Upper lobe of left lung (tissue), 6 donors: ENCODE measurements around the gene CFI. TPM values are rescaled to one million over a fixed set of nuclear protein-coding genes. Genes with fewer than 3 reads are reported as not detected.

Experiments used
- ATAC-seq, 2 donors: fragments of 200-7000 bp; cut with Tn5 transposase; one replicate each; pipeline ENCODE4 v1.9.1; 2022; ENCODE audit warnings: mild to moderate bottlenecking in 2 of 2, moderate library complexity in 2 of 2; ENCODE audit not compliant: low FRiP score in 2 of 2
- DNase-seq, 2 donors: peaks; one replicate each; pipeline ENCODE4 v3.0.0-alpha.2; 2019 to 2020
- H3K27ac ChIP-seq, 4 donors: fragments of 200-600 bp; sonication (generic); one replicate each; pipeline ENCODE4 v1.5.1; 2016 to 2019
- H3K27me3 ChIP-seq, 4 donors: fragments of 200-600 bp; sonication (generic); one replicate each; pipeline ENCODE4 v1.5.1; 2017 to 2019
- H3K36me3 ChIP-seq, 4 donors: fragments of 200-600 bp; sonication (generic); one replicate each; pipeline ENCODE4 v1.5.1; 2016 to 2019
- H3K4me1 ChIP-seq, 4 donors: fragments of 200-600 bp; sonication (generic); one replicate each; pipeline ENCODE4 v1.5.1; 2018 to 2019
- H3K4me3 ChIP-seq, 4 donors: fragments of 200-600 bp; sonication (generic); one replicate each; pipeline ENCODE4 v1.5.1; 2017 to 2019; ENCODE audit warnings: mild to moderate bottlenecking in 2 of 4, moderate library complexity in 1 of 4
- H3K9me3 ChIP-seq, 4 donors: fragments of 200-600 bp; sonication (generic); one replicate each; pipeline ENCODE4 v1.5.1; 2018 to 2019
- CTCF ChIP-seq, 6 experiments: fragments of 450-650 bp in 4 of 6; fragments of 200-600 bp in 2 of 6; sonication (generic) in 2 of 6; IDR thresholded peaks; one replicate each; pipeline ENCODE4 v1.5.1; 2016 to 2019; ENCODE audit warnings: antibody characterized with exemption in 6 of 6
- EP300 ChIP-seq, 4 donors: sonication (generic); formaldehyde crosslinking; IDR thresholded peaks; one replicate each; pipeline ENCODE4 v1.5.1; 2017; ENCODE audit warnings: antibody characterized with exemption in 4 of 4, control low read depth in 2 of 4
- POLR2A ChIP-seq, 4 donors: fragments of 450-650 bp; IDR thresholded peaks; one replicate each; pipeline ENCODE4 v1.5.1; 2016 to 2017; ENCODE audit warnings: antibody characterized with exemption in 4 of 4, mild to moderate bottlenecking in 2 of 4
- POLR2AphosphoS5 ChIP-seq, 2 donors: sonication (generic); formaldehyde crosslinking; IDR thresholded peaks; one replicate each; pipeline ENCODE4 v1.5.1; 2017; ENCODE audit warnings: antibody characterized with exemption in 2 of 2
- WGBS, 2 donors: methylation state at CpG; one replicate each; pipeline ENCODE4 v1.1.5; 2017 to 2018; 5-methylcytosine and 5-hydroxymethylcytosine counted together
- total RNA-seq, 6 donors: library from RNA; depleted of rRNA in 4 of 6; stranded (reverse); fragments of >200 nt in 4 of 6; gene quantifications; one replicate each; pipeline versions ENCODE4 v1.1.0 to v1.2.1, GENCODE V29; 2016 to 2021
- donor health status: DM: no; HTN: no; CAD: no; lungs with moderate emphysema.
- donor health status: DM: no; HTN: yes; CAD: no; lungs with severe emphysema.

Gene CFI
- total RNA-seq, 6 donors from 2014 or later = 20.2 to 122 (median 53.3) TPM

DNA sequence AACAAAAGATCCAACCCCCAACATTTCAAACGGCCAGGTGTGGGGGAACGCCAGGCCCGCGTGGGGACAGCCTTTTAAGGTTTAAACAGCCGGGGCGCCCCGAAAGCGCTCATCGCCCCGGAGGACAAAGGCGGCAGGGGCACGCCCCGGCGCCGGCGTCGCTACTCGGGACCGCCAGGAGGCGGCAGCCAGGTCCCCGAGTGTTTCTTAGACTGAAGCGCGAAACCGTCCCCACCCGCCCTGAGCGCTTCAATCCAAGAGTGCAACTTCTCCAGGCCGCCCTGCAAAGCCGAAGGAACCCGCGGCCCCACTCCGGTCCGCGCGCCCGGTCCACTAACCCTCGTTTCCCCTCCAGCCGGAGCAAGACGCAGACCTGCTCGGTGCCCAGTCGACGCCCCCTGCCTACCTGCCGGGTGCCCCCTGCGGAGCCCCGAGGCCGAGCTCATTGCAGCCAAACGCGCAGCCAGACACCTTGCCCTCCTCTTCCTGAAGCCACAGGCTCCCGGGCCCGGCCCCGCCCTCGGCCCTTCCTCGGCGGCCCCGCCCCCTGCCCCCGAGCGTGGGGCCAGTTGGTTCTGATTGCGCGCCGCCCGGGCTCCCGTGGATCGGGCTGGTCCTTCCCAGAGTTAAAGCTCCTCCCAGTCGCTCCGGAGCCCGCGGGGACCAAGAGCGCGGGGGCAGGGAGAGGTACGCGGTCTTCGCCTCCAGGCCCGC lies 98.7 kb downstream of the CFI start, which contains the start of gene CASP6:
Gene CASP6, minus strand, starts transcription at position 496 of the 714 bp plus-strand sequence. Its CDS starts 50 bp downstream, at position 446.
- DNase-seq = peak; percentile 94 to 98
- peaks cover 0 to 3% (median 0%) of the 10 kb centered on the region in 4 donors for H3K36me3 ChIP-seq
- H3K27ac ChIP-seq = peak within 1 kb of the TSS; percentile 74 to 87 (median 86)
- 1% methylated on average over 54 of the region's 72 CpGs; no CpG with 5 or more reads in 1 of the 2 donors for WGBS, 2 donors
- H3K27me3 ChIP-seq = no peaks in the 10 kb centered on the region
- no peak for TF ChIP-seq EP300 (IDR thresholded peaks at IDR 0.05)
- peak in 2 of 4 donors; percentile 11 to 71 for TF ChIP-seq POLR2A (IDR thresholded peaks at IDR 0.05)
- TF ChIP-seq CTCF (IDR thresholded peaks at IDR 0.05) = peak; percentile 69 to 89 (median 82)
- peak; percentile 8 to 64 for TF ChIP-seq POLR2AphosphoS5 (IDR thresholded peaks at IDR 0.05)
- ATAC-seq = peak; percentile 94 to 98
- H3K4me1 ChIP-seq = peaks cover 11 to 25% (median 19%) of the 10 kb centered on the region in 4 donors
- peak within 1 kb of the TSS; percentile 64 to 94 (median 78) for H3K4me3 ChIP-seq
- H3K9me3 ChIP-seq = no peaks in the 10 kb centered on the region

- DNase-seq = no peak
- H3K27me3 ChIP-seq = no peaks in the 10 kb centered on the region
- peak overlapping the region; percentile 74 to 87 (median 86) for H3K27ac ChIP-seq
- no peak for ATAC-seq
- H3K36me3 ChIP-seq = peaks cover 0 to 7% (median 3%) of the 10 kb centered on the region in 4 donors
- peak overlapping the region; percentile 64 to 94 (median 78) for H3K4me3 ChIP-seq
- peaks cover 11 to 25% (median 19%) of the 10 kb centered on the region in 4 donors for H3K4me1 ChIP-seq
- no peaks in the 10 kb centered on the region for H3K9me3 ChIP-seq
- 34 to 48% methylated on average over 21 of the region's 21 CpGs for whole genome bisulfite sequencing, 2 donors
- TF ChIP-seq POLR2AphosphoS5 (IDR thresholded peaks at IDR 0.05) (no peak), CTCF (IDR thresholded peaks at IDR 0.05) (no peak), EP300 (IDR thresholded peaks at IDR 0.05) (no peak), POLR2A (IDR thresholded peaks at IDR 0.05) (no peak)
Measured at GRCh38 chr4:109701566-109702410, 100.0 kb downstream of the CFI start.

GRCh38 chr4:109699553-109700225 lies 102.1 kb downstream of the CFI start:
- TF ChIP-seq CTCF (IDR thresholded peaks at IDR 0.05) (no peak), POLR2A (IDR thresholded peaks at IDR 0.05) (no peak), EP300 (IDR thresholded peaks at IDR 0.05) (no peak), POLR2AphosphoS5 (IDR thresholded peaks at IDR 0.05) (no peak)
- Histone ChIP-seq H3K4me1 (peaks cover 11 to 25% (median 19%) of the 10 kb centered on the region in 4 donors), H3K9me3 (no peaks in the 10 kb centered on the region), H3K4me3 (no peak overlapping the region), H3K27ac (no peak overlapping the region), H3K27me3 (no peaks in the 10 kb centered on the region), H3K36me3 (peaks cover 0 to 21% (median 7%) of the 10 kb centered on the region in 4 donors)
- ATAC-seq (no peak), DNase-seq (peak in 1 of 2 donors; percentile 24)
- WGBS, 2 donors = 77 to 97% methylated on average over 8 of the region's 8 CpGs

- Histone ChIP-seq H3K4me1 (peaks cover 9 to 16% (median 13%) of the 10 kb centered on the region in 4 donors), H3K27ac (no peak overlapping the region), H3K4me3 (no peak overlapping the region), H3K36me3 (peaks cover 0 to 25% (median 13%) of the 10 kb centered on the region in 4 donors), H3K27me3 (no peaks in the 10 kb centered on the region), H3K9me3 (no peaks in the 10 kb centered on the region)
- WGBS, 2 donors = 86 to 90% methylated on average over 1 of the region's 1 CpG
- TF ChIP-seq POLR2A (IDR thresholded peaks at IDR 0.05) (no peak), EP300 (IDR thresholded peaks at IDR 0.05) (no peak), CTCF (IDR thresholded peaks at IDR 0.05) (no peak), POLR2AphosphoS5 (IDR thresholded peaks at IDR 0.05) (no peak)
- ATAC-seq (no peak), DNase-seq (no peak)
Measured at GRCh38 chr4:109698656-109699055, 103.1 kb downstream of the CFI start.
